ENCODE results near the gene MYO7A.
A peak's percentile ranks its signal among the peaks of the same experiment; 100 is the strongest.

Gene MYO7A

GRCh38 chr11:77193167-77193566 lies 65.1 kb downstream of the MYO7A start:
- intact Hi-C loops (cut with DNase I; ENCODE audit: low total_unique reads), result loop anchor here (10.0 kb wide), 1 partner anchor 352 kb away; no protein-coding TSS in a partner anchor
- peaks cover 0 to 4% of the 10 kb centered on the region in 2 donors for H3K27me3 ChIP-seq
- H3K4me3 ChIP-seq, result no peak overlapping the region
- H3K36me3 ChIP-seq, result no peaks in the 10 kb centered on the region
- H3K27ac ChIP-seq, result no peak overlapping the region
- no peaks in the 10 kb centered on the region for H3K4me1 ChIP-seq
- no peak for TF ChIP-seq CTCF (IDR thresholded peaks at IDR 0.05)
- no peaks in the 10 kb centered on the region for H3K9me3 ChIP-seq
- DNase-seq, result no peak

GRCh38 chr11:77193911-77194830 lies 66.1 kb downstream of the MYO7A start:
- TF ChIP-seq CTCF (IDR thresholded peaks at IDR 0.05), result no peak
- DNase-seq, result no peak
- intact Hi-C loops (cut with DNase I; ENCODE audit: low total_unique reads), result loop anchor here (10.0 kb wide), 1 partner anchor 351 kb away; no protein-coding TSS in a partner anchor
- Histone ChIP-seq H3K9me3 (no peaks in the 10 kb centered on the region), H3K27me3 (peaks cover 0 to 4% of the 10 kb centered on the region in 2 donors), H3K27ac (no peak overlapping the region), H3K4me1 (no peaks in the 10 kb centered on the region), H3K36me3 (no peaks in the 10 kb centered on the region), H3K4me3 (no peak overlapping the region)

GRCh38 chr11:77195071-77195755 lies 67.2 kb downstream of the MYO7A start:
- Histone ChIP-seq H3K9me3 (no peaks in the 10 kb centered on the region), H3K27ac (no peak overlapping the region), H3K4me1 (no peaks in the 10 kb centered on the region), H3K36me3 (no peaks in the 10 kb centered on the region), H3K4me3 (no peak overlapping the region), H3K27me3 (peaks cover 0 to 4% of the 10 kb centered on the region in 2 donors)
- intact Hi-C loops (cut with DNase I; ENCODE audit: low total_unique reads), result loop anchor here (10.0 kb wide), 1 partner anchor 350 kb away; no protein-coding TSS in a partner anchor
- no peak for TF ChIP-seq CTCF (IDR thresholded peaks at IDR 0.05)
- peak in 1 of 2 donors; percentile 1 for DNase-seq

- Histone ChIP-seq H3K27me3 (peaks cover 0 to 2% of the 10 kb centered on the region in 2 donors), H3K4me3 (no peak overlapping the region), H3K36me3 (no peaks in the 10 kb centered on the region), H3K9me3 (no peaks in the 10 kb centered on the region), H3K4me1 (no peaks in the 10 kb centered on the region), H3K27ac (no peak overlapping the region)
- DNase-seq, result no peak
- TF ChIP-seq CTCF (IDR thresholded peaks at IDR 0.05), result no peak
- intact Hi-C loops (cut with DNase I; ENCODE audit: low total_unique reads), result loop anchor here (10.0 kb wide), 1 partner anchor 348 kb away; no protein-coding TSS in a partner anchor
Observed at GRCh38 chr11:77196961-77197360, 68.9 kb downstream of the MYO7A start.

GRCh38 chr11:77197626-77198320 lies 69.7 kb downstream of the MYO7A start:
- Histone ChIP-seq H3K36me3 (no peaks in the 10 kb centered on the region), H3K27ac (no peak overlapping the region), H3K9me3 (no peaks in the 10 kb centered on the region), H3K4me3 (no peak overlapping the region), H3K4me1 (no peaks in the 10 kb centered on the region), H3K27me3 (no peaks in the 10 kb centered on the region)
- intact Hi-C loops (cut with DNase I; ENCODE audit: low total_unique reads), result loop anchor here (10.0 kb wide), 1 partner anchor 347 kb away; no protein-coding TSS in a partner anchor
- TF ChIP-seq CTCF (IDR thresholded peaks at IDR 0.05), result no peak
- peak; percentile 3 to 42 for DNase-seq
